Stimulated activated CD4-positive, alpha-beta T cell treated with anti-CD3 and anti-CD28 coated beads, Interleukin-15, amount 100 ng/mL, for 48 hours (primary cell): Measurements from ENCODE around the gene CREBZF.

ENCODE experiments used
- DNase-seq, 2 donors: peaks; one replicate each; pipeline ENCODE4 v3.0.0-alpha.2; 2020; ENCODE audit warnings: low read depth in 2 of 2

The CREBZF gene

GRCh38 chr11:85664615-85665481 is at the start of gene CREBZF:
TSS of gene CREBZF (minus strand) at chr11:85665129. CDS start at chr11:85664875, 254 bp downstream.
- DNase-seq = peak; percentile 91 to 96

- DNase-seq = no peak
These were observed 48.0 kb upstream of the CREBZF start for GRCh38 chr11:85712953-85713352.

- no peak for DNase-seq
These were observed 46.0 kb upstream of the CREBZF start for GRCh38 chr11:85710917-85711316.

GRCh38 chr11:85709941-85710702 is 45.2 kb upstream of the CREBZF start:
- DNase-seq = no peak

- DNase-seq = no peak
These were observed 40.9 kb upstream of the CREBZF start for GRCh38 chr11:85705800-85706199.

- DNase-seq = no peak
These were observed 40.0 kb upstream of the CREBZF start for GRCh38 chr11:85704967-85705366.

GRCh38 chr11:85699957-85700741 is 35.2 kb upstream of the CREBZF start:
- DNase-seq = no peak

- no peak for DNase-seq
These were observed 33.3 kb upstream of the CREBZF start for GRCh38 chr11:85698195-85698594.

GRCh38 chr11:85697747-85698146 is 32.8 kb upstream of the CREBZF start:
- DNase-seq = no peak

- DNase-seq = no peak
These were observed 30.6 kb upstream of the CREBZF start for GRCh38 chr11:85695546-85695945.

GRCh38 chr11:85694385-85694980 is 29.6 kb upstream of the CREBZF start:
- DNase-seq = no peak

- no peak for DNase-seq
These were observed 21.0 kb upstream of the CREBZF start, which contains the start of gene CCDC89 for GRCh38 chr11:85685820-85686459. TSS of gene CCDC89 (minus strand) at chr11:85686195. CDS start at chr11:85686130, 65 bp downstream.

- no peak for DNase-seq
These were observed 20.3 kb upstream of the CREBZF start for GRCh38 chr11:85685125-85685819.

GRCh38 chr11:85682330-85683305 is 17.7 kb upstream of the CREBZF start:
- DNase-seq = peak; percentile 28 to 65

GRCh38 chr11:85680897-85681296 is 16.0 kb upstream of the CREBZF start:
- DNase-seq = no peak

- no peak for DNase-seq
These were observed 14.6 kb upstream of the CREBZF start for GRCh38 chr11:85679576-85679975.

GRCh38 chr11:85673393-85673792 is 8.5 kb upstream of the CREBZF start:
- DNase-seq = no peak

GRCh38 chr11:85672105-85672902 is 7.4 kb upstream of the CREBZF start:
- DNase-seq = no peak
